ENCODE data around the gene PLGRKT.

DNA sequence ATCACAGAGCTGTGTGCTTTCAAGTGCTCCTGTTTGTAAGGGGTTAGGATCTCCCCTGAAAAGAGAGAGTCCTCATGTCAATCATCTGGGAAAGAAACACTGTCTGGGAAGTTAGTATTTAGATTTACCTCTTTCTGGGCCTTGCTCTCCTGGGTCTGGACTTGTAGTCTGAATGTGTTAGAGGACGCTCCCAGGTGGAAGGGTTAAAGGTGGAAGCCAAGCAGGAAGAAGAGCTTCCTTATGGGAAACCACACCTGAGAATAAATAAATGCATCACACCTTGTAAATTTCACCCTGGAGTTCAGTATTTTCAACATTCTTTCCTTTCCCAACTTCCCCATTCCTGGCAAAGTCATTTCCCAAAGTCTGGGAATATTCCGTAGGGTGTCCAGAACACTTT, 1.3 kb downstream of the PLGRKT start:
- TF ChIP-seq CTCF (IDR thresholded peaks at IDR 0.05; ENCODE audit: extremely low read depth in 1 of 2, insufficient read depth in 1 of 2, low read depth in 1 of 2, low read length in 2 of 2) (no peak), POLR2AphosphoS5 (IDR thresholded peaks at IDR 0.05; ENCODE audit: insufficient read depth, low read depth, low read length) (no peak), EZH2 (IDR thresholded peaks at IDR 0.05; ENCODE audit: borderline replicate concordance, low read depth, low read length, severe bottlenecking) (no peak), POLR2A (IDR thresholded peaks at IDR 0.05; ENCODE audit: low read depth, low read length) (no peak), JUN (IDR thresholded peaks at IDR 0.05; ENCODE audit: borderline replicate concordance, insufficient read depth, insufficient read length, low read depth) (no peak), GATA2 (IDR thresholded peaks at IDR 0.05; ENCODE audit: insufficient read depth, insufficient read length, low read depth, low read length) (no peak), MYC (IDR thresholded peaks at IDR 0.05; ENCODE audit: low read depth, low read length) (no peak), FOS (IDR thresholded peaks at IDR 0.05; ENCODE audit: borderline replicate concordance, insufficient read depth, low read length) (no peak)

All from endothelial cell of umbilical vein (primary cell).